ENCODE results near the gene NHLH2. TPM values are rescaled to one million over a fixed set of nuclear protein-coding genes. Genes with fewer than 3 reads are reported as not detected.

NHLH2 gene
- total RNA-seq, 1 experiment from 2014 or later, result not detected

DNA sequence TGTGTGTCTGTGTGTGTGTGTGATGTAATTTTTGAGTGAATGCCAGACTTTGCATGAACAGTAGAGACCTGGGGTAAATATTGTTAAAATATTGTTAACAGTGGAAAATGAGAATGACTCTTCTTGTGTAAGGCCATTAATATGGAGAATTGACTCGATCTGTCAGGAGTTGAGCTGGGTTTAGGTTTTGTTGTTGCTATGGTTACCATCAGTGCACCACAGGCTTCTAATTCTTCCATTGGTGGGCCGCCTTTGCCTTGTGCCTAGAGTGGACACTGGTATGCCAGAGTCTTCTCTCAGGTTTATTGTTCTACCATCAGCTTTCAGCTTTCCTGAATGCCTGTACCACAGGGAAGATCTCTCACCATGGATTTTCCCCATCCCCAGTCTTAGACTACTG, 10.0 kb upstream of the NHLH2 start:
- BruUV-seq (replicated peaks), result no TSS peak
- ChIA-PET POLR2A (no interaction called here), CTCF (no interaction called here)
- peaks cover 7% of the 10 kb centered on the region for H3K27me3 Mint-ChIP-seq (ENCODE audit: insufficient read depth, unreplicated experiment)
- H3K27ac Mint-ChIP-seq (ENCODE audit: low read depth, unreplicated experiment), result no peak overlapping the region
- H3K4me3 Mint-ChIP-seq (ENCODE audit: unreplicated experiment), result no peak overlapping the region
- DNase-seq (ENCODE audit: unreplicated experiment), result no peak
- H3K36me3 Mint-ChIP-seq (ENCODE audit: insufficient read depth, unreplicated experiment), result no peaks in the 10 kb centered on the region
- intact Hi-C loops (cut with micrococcal nuclease), result no loop called here
- no peaks in the 10 kb centered on the region for H3K4me1 Mint-ChIP-seq (ENCODE audit: insufficient read depth, unreplicated experiment)
- H3K9me3 Mint-ChIP-seq (ENCODE audit: unreplicated experiment), result peaks cover 7% of the 10 kb centered on the region
- TF ChIP-seq, protein P1, sequence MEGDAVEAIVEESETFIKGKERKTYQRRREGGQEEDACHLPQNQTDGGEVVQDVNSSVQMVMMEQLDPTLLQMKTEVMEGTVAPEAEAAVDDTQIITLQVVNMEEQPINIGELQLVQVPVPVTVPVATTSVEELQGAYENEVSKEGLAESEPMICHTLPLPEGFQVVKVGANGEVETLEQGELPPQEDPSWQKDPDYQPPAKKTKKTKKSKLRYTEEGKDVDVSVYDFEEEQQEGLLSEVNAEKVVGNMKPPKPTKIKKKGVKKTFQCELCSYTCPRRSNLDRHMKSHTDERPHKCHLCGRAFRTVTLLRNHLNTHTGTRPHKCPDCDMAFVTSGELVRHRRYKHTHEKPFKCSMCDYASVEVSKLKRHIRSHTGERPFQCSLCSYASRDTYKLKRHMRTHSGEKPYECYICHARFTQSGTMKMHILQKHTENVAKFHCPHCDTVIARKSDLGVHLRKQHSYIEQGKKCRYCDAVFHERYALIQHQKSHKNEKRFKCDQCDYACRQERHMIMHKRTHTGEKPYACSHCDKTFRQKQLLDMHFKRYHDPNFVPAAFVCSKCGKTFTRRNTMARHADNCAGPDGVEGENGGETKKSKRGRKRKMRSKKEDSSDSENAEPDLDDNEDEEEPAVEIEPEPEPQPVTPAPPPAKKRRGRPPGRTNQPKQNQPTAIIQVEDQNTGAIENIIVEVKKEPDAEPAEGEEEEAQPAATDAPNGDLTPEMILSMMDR (IDR thresholded peaks at IDR 0.05; ENCODE audit: unreplicated experiment), result no peak

DNA sequence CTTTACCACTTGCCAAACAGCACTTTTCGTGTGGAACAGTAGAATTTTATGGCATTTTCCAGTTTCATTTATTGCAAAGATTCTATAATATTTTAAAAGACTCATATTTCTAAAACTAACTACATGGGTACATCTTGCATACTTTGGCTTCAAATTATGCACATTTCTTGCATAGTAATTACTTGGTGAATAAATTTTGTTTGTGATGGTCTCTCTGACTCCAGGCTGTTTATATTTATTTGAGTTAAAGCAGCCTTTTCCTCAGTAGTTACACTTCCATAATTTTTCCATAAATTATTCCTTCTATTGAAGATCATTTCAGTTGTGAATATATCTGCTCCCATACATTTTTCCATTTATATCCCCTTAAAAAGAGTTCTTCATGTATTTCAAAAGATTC, 6.9 kb upstream of the NHLH2 start:
- ChIA-PET CTCF (no interaction called here), POLR2A (interaction anchor here (0.6 to 1.9 kb wide), 4 partner anchors 8 to 1810 kb away, joined by 3 to 4 read pairs (median 3); no protein-coding TSS in a partner anchor)
- Mint-ChIP-seq H3K36me3 (ENCODE audit: insufficient read depth, unreplicated experiment) (no peaks in the 10 kb centered on the region), H3K4me3 (ENCODE audit: unreplicated experiment) (no peak overlapping the region), H3K27me3 (ENCODE audit: insufficient read depth, unreplicated experiment) (peaks cover 17% of the 10 kb centered on the region), H3K27ac (ENCODE audit: low read depth, unreplicated experiment) (no peak overlapping the region), H3K9me3 (ENCODE audit: unreplicated experiment) (no peaks in the 10 kb centered on the region), H3K4me1 (ENCODE audit: insufficient read depth, unreplicated experiment) (no peaks in the 10 kb centered on the region)
- no TSS peak for BruUV-seq (replicated peaks)
- DNase-seq (ENCODE audit: unreplicated experiment), result no peak
- intact Hi-C loops (cut with micrococcal nuclease), result no loop called here
- TF ChIP-seq, protein P1 (IDR thresholded peaks at IDR 0.05; ENCODE audit: unreplicated experiment), result no peak

DNA sequence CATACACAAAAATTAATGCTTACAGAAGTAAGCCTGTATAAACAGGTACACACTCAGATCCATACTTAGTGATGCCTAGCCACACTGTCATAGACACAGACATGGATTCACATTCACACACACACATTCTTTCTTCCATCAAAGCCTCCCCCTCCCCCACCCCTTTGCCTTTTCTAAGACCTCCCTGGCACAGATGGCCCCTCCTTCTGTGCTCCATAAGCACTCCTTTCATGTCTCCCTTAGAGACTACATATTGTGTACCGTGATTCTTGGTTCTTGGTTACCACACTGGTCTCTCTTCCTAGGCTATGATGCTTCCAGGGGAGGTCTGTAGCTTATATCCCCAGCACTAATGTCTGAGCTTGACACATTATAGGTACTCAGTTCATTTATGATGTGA, 2.0 kb upstream of the NHLH2 start:
- H3K4me3 Mint-ChIP-seq (ENCODE audit: unreplicated experiment), result no peak overlapping the region
- H3K27me3 Mint-ChIP-seq (ENCODE audit: insufficient read depth, unreplicated experiment), result peaks cover 28% of the 10 kb centered on the region
- no peaks in the 10 kb centered on the region for H3K36me3 Mint-ChIP-seq (ENCODE audit: insufficient read depth, unreplicated experiment)

DNA sequence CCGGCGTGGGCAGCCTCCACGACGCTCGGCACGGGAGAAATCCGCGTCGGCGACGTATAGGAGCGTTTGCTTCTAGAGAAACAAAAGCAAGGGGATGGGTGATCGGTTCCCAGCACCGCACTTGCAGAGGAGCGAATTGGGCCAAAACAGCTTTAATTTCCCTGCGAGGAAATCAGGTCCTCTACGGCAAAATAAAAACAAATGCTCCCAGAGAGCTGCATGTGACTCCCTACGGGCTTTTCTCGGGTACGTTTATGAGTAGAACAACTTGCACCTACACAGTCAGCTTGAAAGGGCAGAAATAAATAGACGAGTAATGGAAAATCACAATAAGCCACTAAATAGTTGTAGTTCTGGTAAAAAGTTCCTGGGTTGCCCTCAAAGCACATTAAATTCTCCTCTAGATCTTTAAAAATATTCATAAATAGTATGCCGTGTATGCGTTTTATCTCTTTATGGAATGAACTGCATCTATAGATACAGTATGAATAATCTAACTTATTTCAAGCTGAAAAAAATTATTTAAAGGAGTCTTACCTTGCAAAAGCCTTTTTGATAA, 1.2 kb downstream of the NHLH2 start:
- ChIA-PET CTCF (interaction anchor here (1.1 kb wide), 1 partner anchor 142 kb away, joined by 3 read pairs; no protein-coding TSS in a partner anchor), POLR2A (interaction anchor here (1.0 to 1.5 kb wide), 6 partner anchors 9 to 151 kb away, joined by 3 to 4 read pairs (median 4); no protein-coding TSS in a partner anchor)
- TSS peak; percentile 78 for BruUV-seq (replicated peaks)
- H3K36me3 Mint-ChIP-seq (ENCODE audit: insufficient read depth, unreplicated experiment), result no peaks in the 10 kb centered on the region
- H3K27ac Mint-ChIP-seq (ENCODE audit: low read depth, unreplicated experiment), result peak overlapping the region; percentile 14
- DNase-seq (ENCODE audit: unreplicated experiment), result no peak
- intact Hi-C loops (cut with micrococcal nuclease), result no loop called here
- no peaks in the 10 kb centered on the region for H3K9me3 Mint-ChIP-seq (ENCODE audit: unreplicated experiment)
- peak overlapping the region; percentile 61 for H3K4me3 Mint-ChIP-seq (ENCODE audit: unreplicated experiment)
- peaks cover 11% of the 10 kb centered on the region for H3K27me3 Mint-ChIP-seq (ENCODE audit: insufficient read depth, unreplicated experiment)
- TF ChIP-seq, protein P1 (IDR thresholded peaks at IDR 0.05; ENCODE audit: unreplicated experiment), result no peak
- H3K4me1 Mint-ChIP-seq (ENCODE audit: insufficient read depth, unreplicated experiment), result no peaks in the 10 kb centered on the region

More for the DNA sequence above, 2.0 kb upstream of the NHLH2 start:
- Mint-ChIP-seq H3K9me3 (ENCODE audit: unreplicated experiment) (no peaks in the 10 kb centered on the region), H3K4me1 (ENCODE audit: insufficient read depth, unreplicated experiment) (no peaks in the 10 kb centered on the region), H3K27ac (ENCODE audit: low read depth, unreplicated experiment) (no peak overlapping the region)
- TF ChIP-seq, protein P1 (IDR thresholded peaks at IDR 0.05; ENCODE audit: unreplicated experiment), result no peak
- ChIA-PET CTCF (no interaction called here), POLR2A (interaction anchor here (1.5 kb wide), 1 partner anchor 17 kb away, joined by 6 read pairs; no protein-coding TSS in a partner anchor)
- intact Hi-C loops (cut with micrococcal nuclease), result no loop called here
- DNase-seq (ENCODE audit: unreplicated experiment), result no peak
- no TSS peak for BruUV-seq (replicated peaks)

All from MCF 10A (cell line).